HG03175 (cell line): Measurements from ENCODE around the gene CPSF4L.

Experiments used
- ATAC-seq: cut with Tn5 transposase; IDR thresholded peaks from one replicate; pipeline ENCODE4 v1.9.1; 2021; ENCODE audit warnings: mild to moderate bottlenecking, moderate library complexity; ENCODE audit not compliant: unreplicated experiment

Gene CPSF4L

DNA sequence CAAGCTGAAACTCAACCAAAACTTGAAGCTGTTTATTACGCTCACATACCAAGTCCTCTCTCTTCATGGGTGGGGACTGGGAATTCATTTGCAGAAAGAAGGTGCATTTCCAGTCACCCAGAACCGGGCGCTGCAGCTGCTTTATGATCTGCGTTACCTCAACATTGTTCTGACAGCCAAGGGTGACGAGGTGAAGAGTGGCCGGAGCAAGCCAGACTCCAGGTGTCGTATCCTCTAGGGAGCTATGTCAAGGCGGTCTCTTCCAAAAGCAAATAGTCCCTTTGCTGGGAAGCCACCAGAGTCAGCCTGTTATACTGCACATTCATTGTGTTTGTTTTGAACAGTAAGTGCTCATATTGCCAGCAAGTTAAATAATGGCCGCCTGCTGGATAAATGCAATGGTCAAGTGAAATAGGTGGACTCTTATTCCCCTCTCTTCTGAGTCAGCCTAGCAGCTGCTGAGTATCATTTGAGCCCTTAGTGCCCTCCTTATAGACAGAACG, 56.2 kb downstream of the CPSF4L start:
- ATAC-seq = no peak

- ATAC-seq = no peak
These were observed 57.7 kb downstream of the CPSF4L start for GRCh38 chr17:73203788-73204479.

GRCh38 chr17:73203135-73203787, 58.4 kb downstream of the CPSF4L start:
- no peak for ATAC-seq

- no peak for ATAC-seq
These were observed 60.2 kb downstream of the CPSF4L start for GRCh38 chr17:73201215-73202069.

- ATAC-seq = no peak
These were observed 61.2 kb downstream of the CPSF4L start for GRCh38 chr17:73200476-73200875.

DNA sequence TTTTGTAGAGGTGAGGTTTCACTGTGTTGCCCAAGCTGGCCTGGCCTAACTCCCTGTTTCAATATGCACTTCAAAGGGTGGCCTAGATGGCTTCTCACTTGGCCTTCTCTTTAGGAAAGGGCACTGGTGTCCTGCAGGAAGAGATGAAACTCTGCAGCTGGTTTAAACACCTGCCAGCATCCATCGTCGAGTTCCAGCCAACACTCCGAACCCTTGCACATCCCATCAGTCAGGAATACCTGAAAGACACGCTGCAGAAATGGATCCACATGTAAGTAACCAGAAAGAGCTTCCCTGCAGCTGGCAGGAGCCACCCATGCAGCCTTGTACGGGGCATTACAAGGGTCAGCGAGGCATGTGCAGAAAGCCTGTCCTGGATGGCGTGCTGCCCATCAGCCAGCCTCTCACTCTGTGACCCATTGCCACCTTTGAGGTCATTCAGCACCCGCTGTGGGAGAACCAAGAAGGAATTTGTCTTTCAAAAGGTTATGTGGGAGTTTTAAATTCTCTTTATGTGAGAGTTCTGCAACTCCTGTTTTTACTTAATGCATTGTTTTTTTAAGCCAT, 61.8 kb downstream of the CPSF4L start:
- no peak for ATAC-seq

GRCh38 chr17:73198930-73199260, 62.8 kb downstream of the CPSF4L start:
- ATAC-seq = no peak
